Fibroblast of skin of left quadriceps (primary cell): ENCODE results near the gene LSM2.

ENCODE experiments used
- DNase-seq, 2 experiments: peaks; one replicate each; pipeline ENCODE4 v3.0.0-alpha.2; 2013; ENCODE audit warnings: low read depth in 2 of 2

The LSM2 gene

GRCh38 chr6:31776989-31777666 lies 29.6 kb downstream of the LSM2 start, which contains the start of gene VWA7:
VWA7 (minus strand) TSS chr6:31777328; CDS start chr6:31776779, 549 bp downstream.
- DNase-seq: peak in 1 of 2 experiments; percentile 12

- DNase-seq: no peak
Measured at GRCh38 chr6:31776485-31776988, 30.2 kb downstream of the LSM2 start.

DNA sequence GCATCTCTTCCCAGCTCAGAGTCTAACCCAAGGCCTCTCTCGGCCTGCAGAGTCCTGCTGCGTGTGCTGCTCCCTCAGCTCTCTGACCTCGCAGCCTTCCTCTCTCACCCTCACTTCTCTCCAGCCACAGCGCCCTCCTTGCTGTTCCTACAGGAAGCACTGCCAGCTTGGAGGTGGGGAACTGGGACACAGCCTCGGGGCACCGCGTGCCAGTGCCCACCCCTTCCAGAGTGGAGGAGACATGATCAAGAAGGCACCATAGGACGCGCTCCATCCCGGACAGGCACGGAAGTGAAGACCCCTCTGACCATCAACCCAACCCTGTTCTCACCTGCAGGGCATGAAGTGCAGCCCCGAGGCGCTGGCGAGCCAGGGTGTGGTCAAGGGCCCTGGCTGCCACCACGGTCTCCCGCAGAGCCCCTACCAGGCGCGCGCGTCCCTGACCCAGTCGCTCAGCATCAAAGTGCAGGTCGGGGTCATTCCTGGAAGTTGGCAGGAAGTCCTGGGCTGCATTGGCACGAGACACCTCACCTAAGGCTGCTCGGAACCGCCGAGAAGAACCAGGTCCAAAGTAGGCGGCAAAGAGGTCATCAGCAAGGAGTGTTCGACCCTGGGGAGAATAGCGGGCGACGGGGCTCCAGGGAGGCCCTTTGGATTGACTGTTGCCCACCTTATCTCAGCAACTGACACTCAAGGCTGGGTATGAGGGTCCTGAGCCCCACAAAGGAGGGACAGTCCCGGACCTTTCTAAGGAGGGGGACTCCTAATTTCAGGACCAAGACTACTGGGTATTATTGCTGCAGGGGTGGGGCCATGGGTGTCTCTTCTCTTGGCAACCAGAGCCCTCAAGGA lies 30.9 kb downstream of the LSM2 start:
- DNase-seq: no peak

DNA sequence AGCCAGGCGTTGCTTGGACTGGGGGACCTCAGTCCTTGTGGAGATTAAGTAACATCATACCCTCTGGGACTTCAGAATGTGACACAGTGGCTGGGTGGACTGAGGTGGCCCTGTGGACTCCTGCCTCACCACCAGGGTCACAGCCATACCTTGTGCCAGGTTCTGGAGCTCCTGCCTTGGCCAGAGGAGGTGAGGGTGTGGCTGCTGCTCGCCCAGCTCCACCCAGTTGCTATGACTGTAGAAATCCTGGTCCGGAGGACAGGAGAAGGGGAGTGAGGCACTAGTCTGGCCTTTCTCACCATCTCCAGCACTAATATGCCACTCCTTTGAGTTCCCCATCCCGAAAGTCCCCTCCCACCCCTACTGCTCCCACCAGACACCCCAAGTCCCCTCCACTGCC lies 31.6 kb downstream of the LSM2 start:
- DNase-seq: no peak

- no peak for DNase-seq
Measured at GRCh38 chr6:31771992-31772358, 34.8 kb downstream of the LSM2 start.

- no peak for DNase-seq
Measured at GRCh38 chr6:31770860-31771259, 35.9 kb downstream of the LSM2 start.

GRCh38 chr6:31769684-31770371 lies 36.9 kb downstream of the LSM2 start:
- no peak for DNase-seq

DNA sequence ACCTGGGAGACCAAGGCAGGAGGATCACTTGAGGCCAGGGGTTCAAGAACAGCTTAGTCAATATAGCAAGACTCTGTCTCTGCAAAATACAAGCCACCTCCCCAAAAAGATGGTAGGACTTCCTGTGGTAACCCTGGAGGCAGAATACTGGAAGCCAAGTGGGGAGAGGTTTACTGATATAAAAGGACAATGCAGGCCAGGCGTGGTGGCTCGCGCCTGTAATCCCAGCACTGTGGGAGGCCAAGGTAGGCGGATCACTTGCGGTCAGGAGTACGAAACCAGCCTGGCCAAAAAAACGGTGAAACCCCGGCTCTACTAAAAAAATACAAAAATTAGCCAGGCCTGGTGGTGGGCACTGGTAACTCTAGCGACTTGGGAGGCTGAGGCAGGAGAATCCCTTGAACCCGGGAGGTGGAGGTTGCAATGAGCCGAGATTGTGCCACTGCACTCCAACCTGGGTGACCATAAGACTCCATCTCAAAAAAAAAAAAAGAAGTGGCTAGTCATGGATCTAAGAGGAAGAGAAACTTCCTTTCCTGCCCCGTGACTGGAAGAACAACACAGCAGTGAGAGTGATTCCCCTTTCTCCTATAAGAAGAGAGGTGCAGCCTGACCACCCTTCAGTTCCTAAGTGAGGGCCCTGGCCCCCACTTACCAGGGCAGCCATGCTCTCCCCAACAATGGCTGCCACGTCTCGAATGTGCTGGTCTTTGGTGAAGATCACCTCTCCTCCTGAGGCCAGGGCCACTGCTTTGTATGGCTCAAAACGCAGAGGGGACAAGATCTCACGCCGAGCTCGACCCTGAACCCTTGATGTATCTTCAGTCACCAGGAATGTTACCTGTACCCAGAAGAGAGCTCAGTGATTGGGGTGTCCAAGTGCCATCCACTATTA lies 38.2 kb downstream of the LSM2 start:
- no peak for DNase-seq

DNA sequence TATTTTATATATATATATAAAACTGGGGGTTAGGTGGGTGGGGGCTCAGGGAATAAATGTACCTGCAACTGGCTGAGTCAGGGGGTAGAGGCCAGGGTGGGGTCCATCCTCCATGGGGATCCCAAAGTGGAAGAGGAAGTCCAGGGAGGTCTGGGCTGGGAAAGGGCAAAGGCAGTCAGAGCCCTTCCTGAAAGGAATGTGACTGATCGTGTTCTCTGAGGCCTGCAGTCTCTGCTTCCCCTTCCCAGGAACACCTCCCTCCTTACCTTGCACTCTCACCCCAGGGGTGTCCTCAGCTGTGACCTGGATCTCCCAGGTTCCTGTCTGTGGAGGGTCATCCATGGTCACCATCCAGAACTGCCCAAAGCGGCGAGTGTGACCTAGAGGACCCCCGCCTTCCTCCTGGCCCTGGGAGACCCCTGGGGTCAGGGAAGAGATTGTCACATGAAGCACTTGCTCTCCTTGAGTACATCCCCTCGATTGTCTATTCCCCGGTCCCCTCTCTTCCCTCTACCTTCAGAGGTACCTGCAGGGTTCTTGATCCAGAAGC lies 39.6 kb downstream of the LSM2 start:
- DNase-seq: no peak

- no peak for DNase-seq
Measured at GRCh38 chr6:31765910-31766794, 40.6 kb downstream of the LSM2 start.

GRCh38 chr6:31765559-31765909 lies 41.2 kb downstream of the LSM2 start:
- no peak for DNase-seq

- no peak for DNase-seq
Measured at GRCh38 chr6:31764198-31764597, 42.6 kb downstream of the LSM2 start.

DNA sequence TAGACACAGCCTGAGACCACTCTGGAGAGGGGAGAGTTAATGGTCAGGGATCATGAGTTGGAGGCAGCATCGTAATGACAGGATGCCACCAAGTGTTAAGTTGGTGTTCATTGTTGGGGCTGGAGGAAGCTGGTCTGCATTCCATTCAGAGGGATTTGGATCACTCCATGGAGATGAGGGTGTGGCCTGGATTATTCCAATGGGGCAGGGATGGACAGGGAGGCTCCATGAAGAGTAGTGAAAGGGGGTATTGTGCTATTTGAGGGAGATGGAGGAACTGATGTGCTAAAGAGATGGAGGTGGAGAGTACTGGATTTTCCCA lies 43.2 kb downstream of the LSM2 start:
- DNase-seq: peak in 1 of 2 experiments; percentile 29

DNA sequence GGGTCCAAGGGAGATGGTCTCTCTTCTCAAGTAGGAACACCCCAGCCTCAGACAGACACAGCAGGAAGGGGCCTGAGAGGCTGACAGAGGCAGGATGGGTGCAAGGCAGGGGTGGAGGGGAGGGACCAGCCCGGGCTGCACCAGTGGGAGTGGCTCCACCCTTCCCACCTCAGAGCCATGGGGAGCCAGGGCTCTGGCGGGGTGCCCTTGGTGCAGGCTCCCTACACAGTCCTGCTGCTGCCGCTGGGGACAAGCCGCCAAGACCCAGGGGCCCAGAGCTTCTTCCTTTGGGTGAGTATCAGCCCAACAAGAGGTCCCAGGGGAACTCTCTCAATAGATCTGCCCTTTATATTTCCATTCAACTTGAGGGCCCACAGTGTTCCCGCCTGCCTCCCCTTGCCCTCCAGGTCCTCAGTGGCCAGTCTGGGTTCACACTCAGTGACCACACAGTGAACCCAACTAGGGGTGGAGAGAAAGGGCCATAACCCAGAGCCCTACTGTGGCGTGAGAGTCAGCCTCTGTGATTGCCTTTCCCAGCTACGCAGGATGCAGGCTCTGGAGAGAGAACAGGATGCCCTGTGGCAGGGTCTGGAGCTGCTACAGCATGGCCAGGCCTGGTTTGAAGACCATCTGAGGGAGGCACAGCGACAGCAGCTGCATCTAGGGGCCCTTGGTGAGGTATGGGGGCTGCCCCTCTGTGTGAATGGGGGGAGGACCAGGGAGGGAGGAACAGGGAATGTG lies 43.7 kb downstream of the LSM2 start:
- no peak for DNase-seq

- no peak for DNase-seq
Measured at GRCh38 chr6:31762356-31762755, 44.4 kb downstream of the LSM2 start, which contains the start of gene SAPCD1. SAPCD1 (plus strand) TSS chr6:31762656; CDS start chr6:31763055, 399 bp downstream.

DNA sequence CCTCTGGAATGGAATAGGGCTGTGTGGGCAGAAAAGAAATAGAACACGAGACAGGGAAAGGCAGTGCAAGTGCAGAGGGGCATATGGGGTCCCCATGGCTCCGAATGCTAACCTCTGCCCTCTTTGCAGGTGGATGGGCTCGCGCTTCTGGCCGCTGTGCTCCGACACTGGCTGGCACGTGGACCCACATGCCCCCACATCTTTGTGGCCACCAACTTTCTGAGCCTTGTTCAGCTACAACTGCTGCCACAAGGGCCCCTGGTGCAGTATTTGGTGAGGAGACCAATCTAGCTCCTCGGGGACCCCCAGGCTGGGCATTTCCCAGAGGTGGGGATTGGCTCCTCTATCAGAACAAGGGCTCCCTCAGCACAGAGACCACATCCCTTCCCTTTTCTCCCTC lies 45.4 kb downstream of the LSM2 start:
- DNase-seq: no peak

DNA sequence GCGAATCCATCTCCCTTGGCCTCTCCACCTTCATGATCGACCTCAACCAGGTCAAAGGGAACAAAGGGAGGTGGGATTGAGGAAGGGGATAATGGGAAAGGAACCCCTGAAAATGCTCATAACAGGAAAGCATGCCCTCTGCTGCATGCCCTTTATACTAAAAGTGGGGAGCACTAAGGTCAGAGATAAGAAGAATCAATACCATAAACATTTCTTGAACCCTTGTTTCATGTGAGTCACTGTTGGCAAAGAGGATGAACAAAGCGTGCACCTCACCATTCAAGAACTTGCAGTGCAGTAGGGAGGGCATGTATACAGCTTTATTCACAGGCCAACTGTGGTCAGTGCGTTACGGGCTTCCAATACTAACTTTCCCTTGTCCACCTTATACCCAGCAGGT lies 46.0 kb downstream of the LSM2 start:
- DNase-seq: no peak

DNA sequence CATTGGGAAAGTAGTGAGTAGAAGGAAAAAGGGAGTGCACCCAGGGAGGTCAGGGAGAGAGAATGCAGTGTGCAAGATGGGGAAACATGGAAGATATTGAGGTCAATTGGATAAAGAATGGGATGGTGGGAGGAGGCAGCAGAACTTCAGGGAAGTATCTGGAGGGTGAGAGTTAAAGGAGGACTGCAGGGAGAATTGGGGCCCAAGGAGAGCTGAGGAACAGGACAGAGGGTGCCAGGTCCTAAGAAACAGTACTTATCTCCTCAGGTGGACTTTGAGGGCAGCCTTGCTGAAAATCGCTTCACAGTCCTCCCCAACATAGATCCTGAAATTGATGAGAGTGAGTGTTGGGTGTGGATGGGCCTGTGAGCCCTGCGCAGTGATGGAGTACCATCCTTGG lies 48.5 kb downstream of the LSM2 start:
- DNase-seq: no peak

DNA sequence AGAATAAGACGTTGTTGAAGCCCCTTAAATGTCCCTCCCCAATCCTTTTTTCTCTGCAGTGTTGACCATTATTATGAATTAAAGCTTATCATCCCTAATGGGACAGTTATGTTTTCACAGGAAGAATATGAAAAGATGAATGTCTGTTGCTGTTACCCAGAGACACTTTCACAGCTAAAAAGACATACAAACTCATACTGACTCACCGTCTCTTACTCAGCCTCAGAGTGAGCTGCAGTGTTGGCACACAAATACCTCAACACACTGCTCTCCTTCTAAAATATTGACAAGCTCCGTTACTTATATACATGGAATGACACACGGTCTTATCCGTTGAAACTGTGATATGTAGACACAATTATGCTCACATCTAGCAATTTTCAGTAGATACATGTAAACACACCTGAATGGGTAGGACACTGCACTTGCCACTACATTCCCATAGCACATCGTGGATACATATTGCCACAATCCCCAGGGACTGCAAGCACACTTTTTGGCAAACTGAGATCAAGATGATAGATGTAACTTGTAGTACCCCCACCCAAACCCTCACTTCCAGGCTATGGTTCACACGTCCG lies 53.9 kb downstream of the LSM2 start:
- DNase-seq: peak in 1 of 2 experiments; percentile 38
